MM.1S (cell line): Measurements from ENCODE around the gene PMVK.

ENCODE experiments used
- CTCF ChIP-seq: fragments of 300-600 bp; sonication (generic); IDR thresholded peaks from 2 replicates; pipeline ENCODE4 v1.5.1; 2016; ENCODE audit warnings: antibody characterized with exemption, low read length, mixed read lengths
- EZH2 ChIP-seq: fragments of 300-600 bp; sonication (generic); optimal IDR thresholded peaks from 2 replicates; pipeline ENCODE3; 2017; ENCODE audit warnings: low read depth, mild to moderate bottlenecking, antibody characterized with exemption, low read length, mixed read lengths
- EZH2phosphoT487 ChIP-seq: fragments of 300-600 bp; sonication (generic); IDR thresholded peaks from 2 replicates; pipeline ENCODE4 v1.6.1; 2018; ENCODE audit warnings: antibody characterized with exemption, low read length

GRCh38 chr1:154943649-154944400, 7.3 kb upstream of the PMVK start:
- peak; percentile 96 for TF ChIP-seq CTCF
- no peak for TF ChIP-seq EZH2
- no peak for TF ChIP-seq EZH2phosphoT487
